GM12891 (cell line): ENCODE data around the gene RASGRF2.

Experiments
- POLR2A ChIP-seq: IDR thresholded peaks from 2 replicates; pipeline ENCODE4 v1.6.1; 2011; ENCODE audit warnings: low read depth, low read length, control low read depth
- POLR2AphosphoS5 ChIP-seq: IDR thresholded peaks from 2 replicates; pipeline ENCODE4 v1.6.1; 2011; ENCODE audit warnings: low read depth, low read length, control low read depth
- SPI1 ChIP-seq: IDR thresholded peaks from 2 replicates; pipeline ENCODE4 v1.6.1; 2011; ENCODE audit warnings: low read depth, low read length, control low read depth
- TAF1 ChIP-seq: IDR thresholded peaks from 2 replicates; pipeline ENCODE4 v1.6.1; 2011; ENCODE audit warnings: low read depth, low read length, control low read depth

DNA sequence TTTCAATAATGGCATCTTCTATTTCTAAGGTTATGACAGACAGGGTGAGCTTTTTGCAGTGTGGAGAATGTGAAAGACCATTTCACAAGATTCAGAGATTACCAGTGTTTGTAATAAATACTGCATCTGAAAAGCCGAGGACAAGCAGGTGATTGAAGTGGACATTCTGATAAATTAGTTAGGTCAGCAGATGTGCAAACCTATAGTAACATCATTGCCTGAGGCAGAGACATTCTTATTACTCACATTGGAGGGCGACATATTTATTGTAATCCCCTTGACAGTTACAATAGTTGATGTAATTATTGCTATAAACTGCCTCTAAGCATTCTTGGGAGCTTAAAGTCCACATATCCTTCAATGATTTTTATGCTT is 3.3 kb downstream of the RASGRF2 start:
- TF ChIP-seq POLR2A (no peak), SPI1 (no peak), POLR2AphosphoS5 (no peak), TAF1 (no peak)
